SK-N-SH (cell line): Measurements from ENCODE around the gene UTRN. TPM values are rescaled to one million over a fixed set of nuclear protein-coding genes. Genes with fewer than 3 reads are reported as not detected.

Experiments used
- CTCF ChIA-PET: fragments of 300-600, 350-600 bp; formaldehyde crosslinking; extraction: SDS; loops from one replicate; lab custom pipeline; 2021; lab: Yijun Ruan, JAX
- POLR2A ChIA-PET: fragments of 350-600 bp; sonication (Branson Sonifier 250); formaldehyde crosslinking; extraction: SDS; loops from one replicate; lab custom pipeline; 2020; ENCODE audit warnings: antibody characterized with exemption, inconsistent platforms; lab: Yijun Ruan, JAX
- DNase-seq: peaks from one replicate; pipeline ENCODE4 v3.0.0; 2012
- H2AFZ ChIP-seq: fragments of 200-600 bp; sonication (generic); 2 replicates; pipeline ENCODE4 v1.8.1; 2016; ENCODE audit warnings: antibody characterized with exemption, mild to moderate bottlenecking, low read depth
- H3F3A ChIP-seq: fragments of 200-600 bp; sonication (generic); replicated peaks from 2 replicates; pipeline ENCODE3; 2016; ENCODE audit warnings: antibody characterized with exemption, mild to moderate bottlenecking; ENCODE audit not compliant: insufficient read depth
- H3K27ac ChIP-seq, 2 experiments: fragments of 200-500 bp in 1 of 2; fragments of 200-600 bp in 1 of 2; sonication (Bioruptor generic) in 1 of 2; sonication (generic), shearing (Covaris generic) in 1 of 2; 2 replicates each; pipeline versions ENCODE4 v1.5.1 to v1.6.1; 2014 to 2016; ENCODE audit warnings: low read depth in 2 of 2, inconsistent platforms in 1 of 2, low read length in 1 of 2, mild to moderate bottlenecking in 1 of 2, mixed read lengths in 1 of 2
- H3K27me3 ChIP-seq: fragments of 200-600 bp; sonication (generic), shearing (Covaris generic); 2 replicates; pipeline ENCODE4 v1.6.1; 2016; ENCODE audit warnings: mixed run types; ENCODE audit not compliant: insufficient read depth
- H3K36me3 ChIP-seq, 2 experiments: fragments of 200-500 bp in 1 of 2; fragments of 200-600 bp in 1 of 2; sonication (Bioruptor generic) in 1 of 2; sonication (generic) in 1 of 2; replicated peaks in 1 of 2; 2 replicates each; pipeline versions ENCODE3 to v1.5.1; 2014 to 2016; ENCODE audit warnings: low read length in 1 of 2, mild to moderate bottlenecking in 1 of 2; ENCODE audit not compliant: insufficient read depth in 2 of 2, control insufficient read depth in 1 of 2
- H3K4me1 ChIP-seq, 2 experiments: fragments of 200-500 bp in 1 of 2; fragments of 200-600 bp in 1 of 2; sonication (Bioruptor generic) in 1 of 2; sonication (generic), shearing (Covaris generic) in 1 of 2; 2 replicates each; pipeline versions ENCODE4 v1.5.1 to v1.6.1; 2014 to 2016; ENCODE audit warnings: low read depth in 1 of 2, low read length in 1 of 2, mixed run types in 1 of 2; ENCODE audit not compliant: insufficient read depth in 2 of 2, control insufficient read depth in 1 of 2
- H3K4me2 ChIP-seq: fragments of 200-600 bp; sonication (generic), shearing (Covaris generic); 2 replicates; pipeline ENCODE4 v1.6.1; 2017; ENCODE audit warnings: mixed run types
- H3K4me3 ChIP-seq, 2 experiments: fragments of 200-500 bp in 1 of 2; fragments of 200-600 bp in 1 of 2; sonication (Bioruptor generic) in 1 of 2; sonication (generic), shearing (Covaris generic) in 1 of 2; 2 replicates each; pipeline versions ENCODE4 v1.5.1 to v1.8.1; 2014 to 2016; ENCODE audit warnings: low read depth in 2 of 2, inconsistent platforms in 1 of 2, low read length in 1 of 2, mild to moderate bottlenecking in 1 of 2, mixed read lengths in 1 of 2, moderate library complexity in 1 of 2
- H3K79me2 ChIP-seq: fragments of 200-600 bp; sonication (generic); 2 replicates; pipeline ENCODE4 v1.8.1; 2017; ENCODE audit warnings: mild to moderate bottlenecking; ENCODE audit not compliant: insufficient read depth
- H3K9ac ChIP-seq: fragments of 200-600 bp; sonication (generic); 2 replicates; pipeline ENCODE4 v1.6.1; 2017; ENCODE audit warnings: mixed run types
- H3K9me2 ChIP-seq: fragments of 200-600 bp; sonication (generic); 2 replicates; pipeline ENCODE4 v1.6.1; 2017; ENCODE audit warnings: mixed run types
- H3K9me3 ChIP-seq: fragments of 200-600 bp; sonication (generic); 2 replicates; pipeline ENCODE4 v1.6.1; 2017; ENCODE audit warnings: mixed run types, mild to moderate bottlenecking, moderate library complexity
- H4K20me1 ChIP-seq: fragments of 200-600 bp; sonication (generic); 2 replicates; pipeline ENCODE4 v1.6.1; 2017; ENCODE audit warnings: mild to moderate bottlenecking, mixed run types; ENCODE audit not compliant: insufficient read depth
- EP300 ChIP-seq, 2 experiments: IDR thresholded peaks; 2 replicates each; pipeline versions ENCODE4 v1.4.0 to v1.6.1; 2012; ENCODE audit warnings: borderline replicate concordance in 1 of 2, low read depth in 1 of 2, low read length in 1 of 2
- EZH2phosphoT487 ChIP-seq: fragments of 200-600 bp; sonication (generic); IDR thresholded peaks from 2 replicates; pipeline ENCODE4 v1.6.1; 2017; ENCODE audit warnings: low read depth, mixed run types, mild to moderate bottlenecking, antibody characterized with exemption, moderate library complexity, borderline replicate concordance
- FOSL2 ChIP-seq: IDR thresholded peaks from 2 replicates; pipeline ENCODE4 v1.4.0; 2012; ENCODE audit warnings: low read depth, mild to moderate bottlenecking, moderate library complexity, borderline replicate concordance
- GATA2 ChIP-seq: sonication (generic); formaldehyde crosslinking; IDR thresholded peaks from 2 replicates; pipeline ENCODE4 v1.5.0; 2020; ENCODE audit warnings: mild to moderate bottlenecking, missing genetic modification reagents
- JUND ChIP-seq: IDR thresholded peaks from 2 replicates; pipeline ENCODE4 v1.4.0; 2012
- MAX ChIP-seq: IDR thresholded peaks from 2 replicates; pipeline ENCODE4 v1.4.0; 2012; ENCODE audit warnings: low read depth
- NFIC ChIP-seq: IDR thresholded peaks from 2 replicates; pipeline ENCODE4 v1.4.0; 2012; ENCODE audit warnings: borderline replicate concordance
- POLR2AphosphoS5 ChIP-seq: IDR thresholded peaks from 2 replicates; pipeline ENCODE4 v1.6.1; 2012; ENCODE audit warnings: low read depth, low read length
- REST ChIP-seq: IDR thresholded peaks from 2 replicates; pipeline ENCODE4 v1.6.1; 2012; ENCODE audit warnings: mild to moderate bottlenecking, low read depth, low read length, moderate library complexity
- RFX5 ChIP-seq: IDR thresholded peaks from 2 replicates; pipeline ENCODE4 v1.6.1; 2012; ENCODE audit warnings: mild to moderate bottlenecking, improper control_type of control experiment, low read length
- SIN3A ChIP-seq: IDR thresholded peaks from 2 replicates; pipeline ENCODE4 v1.6.1; 2012; ENCODE audit warnings: low read depth, mild to moderate bottlenecking, low read length, moderate library complexity, borderline replicate concordance
- TCF12 ChIP-seq: IDR thresholded peaks from 2 replicates; pipeline ENCODE4 v1.4.0; 2012
- YY1 ChIP-seq: IDR thresholded peaks from 2 replicates; pipeline ENCODE4 v1.4.0; 2012; ENCODE audit warnings: low read depth, mild to moderate bottlenecking
- WGBS: methylation state at CpG from one replicate; pipeline ENCODE4 v1.1.6; 2017; ENCODE audit warnings: low lambda C conversion rate; 5-methylcytosine and 5-hydroxymethylcytosine counted together
- polyA plus RNA-seq, 3 experiments: library from polyadenylated mRNA; depleted of rRNA; stranded (reverse); fragments of >200 nt; gene quantifications; 2 replicates each; pipeline ENCODE4 v1.2.3, GENCODE V29; 2012

UTRN gene
- polyA plus RNA-seq, 1 of the 3 experiments (the other 2 are of a cell fraction), result 6.8 TPM

- H3K79me2 ChIP-seq, result no peaks in the 10 kb centered on the region
- no peaks in the 10 kb centered on the region for H3K9me2 ChIP-seq
- peaks cover 21% of the 10 kb centered on the region for H3F3A ChIP-seq
- DNase-seq, result no peak
- TF ChIP-seq NFIC (no peak), FOSL2 (peak; percentile 42; the same call in 1 of the 2 replicates), JUND (0 out of 2 replicates have a peak, but pooled peaks have one; percentile 18), YY1 (peak; percentile 50; the same call in 1 of the 2 replicates), TCF12 (peak; percentile 26; the same call in 1 of the 2 replicates), REST (no peak), EZH2phosphoT487 (no peak), MAX (0 out of 2 replicates have a peak, but pooled peaks have one; percentile 31), GATA2 (CRISPR knock-in tag) (no peak), RFX5 (no peak), POLR2AphosphoS5 (no peak)
- H4K20me1 ChIP-seq, result no peaks in the 10 kb centered on the region
- H3K4me3 ChIP-seq, result no peak overlapping the region
- H3K4me1 ChIP-seq, result peaks cover 0 to 21% of the 10 kb centered on the region in 2 experiments; a peak in 3 of 4 replicates
- ChIA-PET CTCF (interaction anchor here (1.0 kb wide), 1 partner anchor 238 kb away, joined by 3 read pairs; no protein-coding TSS in a partner anchor), POLR2A (no interaction called here)
- WGBS, result 7% methylated on average over 7 of the region's 7 CpGs
- H3K36me3 ChIP-seq, result no peaks in the 10 kb centered on the region
- H3K9ac ChIP-seq, result peak overlapping the region; percentile 35; the same call in 1 of the 2 replicates
- peak overlapping the region; percentile 53; the same call in 1 of the 2 replicates for H3K4me2 ChIP-seq
- H2AFZ ChIP-seq, result peak overlapping the region; percentile 78
- no peaks in the 10 kb centered on the region for H3K9me3 ChIP-seq
- no peaks in the 10 kb centered on the region for H3K27me3 ChIP-seq
- H3K27ac ChIP-seq, result peak overlapping the region; percentile 76 to 89
Observed at GRCh38 chr6:144264270-144265060, 20.7 kb upstream of the UTRN start.

- TF ChIP-seq EP300 (IDR thresholded peaks at IDR 0.05; ENCODE audit: borderline replicate concordance in 1 of 2, low read depth in 1 of 2, low read length in 1 of 2), result no peak
- no peak for TF ChIP-seq SIN3A
- CTCF ChIA-PET, result interaction anchor here (1.0 kb wide), 1 partner anchor 237 kb away, joined by 3 read pairs; no protein-coding TSS in a partner anchor
- H3K36me3 ChIP-seq, result no peaks in the 10 kb centered on the region
- H3K4me1 ChIP-seq, result peaks cover 0 to 21% of the 10 kb centered on the region in 2 experiments; a peak in 3 of 4 replicates
- no peaks in the 10 kb centered on the region for H3K79me2 ChIP-seq
- no peak for DNase-seq
- peaks cover 21% of the 10 kb centered on the region for H3F3A ChIP-seq
- whole genome bisulfite sequencing, result 20% methylated on average over 4 of the region's 4 CpGs
- H2AFZ ChIP-seq, result peak overlapping the region; percentile 78; the same call in 1 of the 2 replicates
- peak overlapping the region; percentile 76 to 89; a peak in 3 of 4 replicates for H3K27ac ChIP-seq
- no peaks in the 10 kb centered on the region for H4K20me1 ChIP-seq
- POLR2A ChIA-PET, result no interaction called here
- no peaks in the 10 kb centered on the region for H3K9me3 ChIP-seq
- no peaks in the 10 kb centered on the region for H3K27me3 ChIP-seq
- no peak overlapping the region for H3K4me3 ChIP-seq
- peak overlapping the region; percentile 35; the same call in 1 of the 2 replicates for H3K9ac ChIP-seq
- no peaks in the 10 kb centered on the region for H3K9me2 ChIP-seq
- peak overlapping the region; percentile 53; the same call in 1 of the 2 replicates for H3K4me2 ChIP-seq
Observed at GRCh38 chr6:144265061-144265357, 20.1 kb upstream of the UTRN start.
